Choroid plexus epithelial cell (primary cell): ENCODE data around the gene SHTN1.

Experiments used
- DNase-seq: peaks from one replicate; pipeline ENCODE4 v3.0.0-alpha.2; 2010; ENCODE audit warnings: low read depth
- H3K4me3 ChIP-seq: 2 replicates; pipeline ENCODE4 v1.5.1; 2011; ENCODE audit warnings: low read depth, mild to moderate bottlenecking, control low read depth, low read length, moderate library complexity
- TF ChIP-seq, protein P1 (sequence below): conservative IDR thresholded peaks from 2 replicates; pipeline ENCODE4 v1.5.1; 2011; ENCODE audit warnings: low read depth, mild to moderate bottlenecking, control low read depth, inconsistent platforms, low read length, moderate library complexity

SHTN1 gene, protein sequence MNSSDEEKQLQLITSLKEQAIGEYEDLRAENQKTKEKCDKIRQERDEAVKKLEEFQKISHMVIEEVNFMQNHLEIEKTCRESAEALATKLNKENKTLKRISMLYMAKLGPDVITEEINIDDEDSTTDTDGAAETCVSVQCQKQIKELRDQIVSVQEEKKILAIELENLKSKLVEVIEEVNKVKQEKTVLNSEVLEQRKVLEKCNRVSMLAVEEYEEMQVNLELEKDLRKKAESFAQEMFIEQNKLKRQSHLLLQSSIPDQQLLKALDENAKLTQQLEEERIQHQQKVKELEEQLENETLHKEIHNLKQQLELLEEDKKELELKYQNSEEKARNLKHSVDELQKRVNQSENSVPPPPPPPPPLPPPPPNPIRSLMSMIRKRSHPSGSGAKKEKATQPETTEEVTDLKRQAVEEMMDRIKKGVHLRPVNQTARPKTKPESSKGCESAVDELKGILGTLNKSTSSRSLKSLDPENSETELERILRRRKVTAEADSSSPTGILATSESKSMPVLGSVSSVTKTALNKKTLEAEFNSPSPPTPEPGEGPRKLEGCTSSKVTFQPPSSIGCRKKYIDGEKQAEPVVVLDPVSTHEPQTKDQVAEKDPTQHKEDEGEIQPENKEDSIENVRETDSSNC

GRCh38 chr10:117005026-117005526 is at the start of gene SHTN1:
TSS of gene SHTN1 (minus strand) at chr10:117005187. CDS start at chr10:117005079, 108 bp downstream.
- DNase-seq, result peak; percentile 54
- TF ChIP-seq, protein P1, sequence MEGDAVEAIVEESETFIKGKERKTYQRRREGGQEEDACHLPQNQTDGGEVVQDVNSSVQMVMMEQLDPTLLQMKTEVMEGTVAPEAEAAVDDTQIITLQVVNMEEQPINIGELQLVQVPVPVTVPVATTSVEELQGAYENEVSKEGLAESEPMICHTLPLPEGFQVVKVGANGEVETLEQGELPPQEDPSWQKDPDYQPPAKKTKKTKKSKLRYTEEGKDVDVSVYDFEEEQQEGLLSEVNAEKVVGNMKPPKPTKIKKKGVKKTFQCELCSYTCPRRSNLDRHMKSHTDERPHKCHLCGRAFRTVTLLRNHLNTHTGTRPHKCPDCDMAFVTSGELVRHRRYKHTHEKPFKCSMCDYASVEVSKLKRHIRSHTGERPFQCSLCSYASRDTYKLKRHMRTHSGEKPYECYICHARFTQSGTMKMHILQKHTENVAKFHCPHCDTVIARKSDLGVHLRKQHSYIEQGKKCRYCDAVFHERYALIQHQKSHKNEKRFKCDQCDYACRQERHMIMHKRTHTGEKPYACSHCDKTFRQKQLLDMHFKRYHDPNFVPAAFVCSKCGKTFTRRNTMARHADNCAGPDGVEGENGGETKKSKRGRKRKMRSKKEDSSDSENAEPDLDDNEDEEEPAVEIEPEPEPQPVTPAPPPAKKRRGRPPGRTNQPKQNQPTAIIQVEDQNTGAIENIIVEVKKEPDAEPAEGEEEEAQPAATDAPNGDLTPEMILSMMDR, result no peak
- H3K4me3 ChIP-seq, result peak within 1 kb of the TSS; percentile 79

GRCh38 chr10:117053482-117053881 is 48.5 kb upstream of the SHTN1 start:
- TF ChIP-seq, protein P1, result no peak
- DNase-seq, result no peak
- H3K4me3 ChIP-seq, result no peak overlapping the region

DNA sequence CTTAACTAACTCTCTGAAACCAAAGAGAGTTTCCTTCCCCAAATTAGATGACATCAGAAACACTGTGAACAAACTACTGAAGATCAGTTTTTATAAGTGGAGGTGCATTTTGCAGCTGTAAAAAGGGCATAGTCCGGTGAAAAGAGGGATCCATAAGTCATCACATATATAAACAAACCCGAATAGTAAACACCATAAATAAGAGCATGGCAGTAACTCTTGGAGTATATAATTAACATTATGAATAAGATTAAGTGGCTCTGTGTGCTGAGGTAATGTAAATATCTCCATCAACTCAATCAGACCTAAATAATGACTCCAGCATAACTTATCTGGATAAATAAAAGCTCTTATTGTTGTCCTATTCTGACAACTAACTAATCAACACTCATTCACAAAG is 43.0 kb upstream of the SHTN1 start:
- H3K4me3 ChIP-seq, result no peak overlapping the region
- TF ChIP-seq, protein P1, result no peak
- no peak for DNase-seq

DNA sequence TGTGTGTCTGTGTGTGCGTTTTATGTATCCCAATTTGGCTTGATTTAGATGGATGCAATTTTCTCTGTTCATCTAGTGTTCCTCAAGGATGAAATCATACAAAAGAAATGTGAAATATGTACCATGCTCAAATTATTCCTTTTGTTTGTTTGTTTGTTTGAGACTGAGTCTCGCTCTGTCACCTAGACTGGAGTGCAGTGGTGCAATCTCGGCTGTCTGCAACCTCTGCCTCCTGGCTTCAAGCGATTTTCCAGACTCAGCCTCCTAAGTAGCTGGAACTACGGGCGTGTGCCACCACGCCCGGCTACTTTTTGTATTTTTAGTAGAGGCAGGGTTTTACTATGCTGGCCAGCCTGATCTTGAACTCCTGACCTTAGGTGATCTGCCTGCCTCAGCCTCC is 11.3 kb upstream of the SHTN1 start:
- TF ChIP-seq, protein P1, result no peak
- no peak for DNase-seq
- no peak overlapping the region for H3K4me3 ChIP-seq

- DNase-seq, result no peak
- no peak overlapping the region for H3K4me3 ChIP-seq
- TF ChIP-seq, protein P1, result no peak
Observed at GRCh38 chr10:117014835-117015234, 9.8 kb upstream of the SHTN1 start.

DNA sequence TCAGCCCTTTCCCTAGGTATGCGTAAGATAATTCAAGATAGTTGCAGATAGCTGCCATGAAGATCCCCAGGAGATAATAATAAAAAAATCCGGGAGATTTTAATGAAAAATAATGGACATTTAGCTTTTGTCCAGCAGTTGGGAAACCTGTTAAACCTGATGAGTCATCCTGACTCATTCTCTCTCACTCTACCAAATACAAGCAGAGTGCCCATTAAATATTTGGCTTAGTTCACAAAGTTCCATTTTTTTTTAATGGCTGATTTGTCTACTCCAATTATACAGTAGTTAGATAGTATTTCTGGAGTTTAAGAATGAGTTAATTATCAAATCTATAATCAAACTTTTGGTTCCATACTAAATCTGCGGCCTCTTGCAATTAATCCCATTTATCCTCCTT is 2.1 kb upstream of the SHTN1 start:
- peak; percentile 67 for DNase-seq
- TF ChIP-seq, protein P1, result no peak
- H3K4me3 ChIP-seq, result no peak overlapping the region
